D341Med (cell line): ENCODE data around the gene ARHGEF28.

Experiments used
- DNase-seq: peaks from one replicate; pipeline ENCODE4 v3.0.0; 2012; ENCODE audit warnings: low spot score

Gene ARHGEF28

DNA sequence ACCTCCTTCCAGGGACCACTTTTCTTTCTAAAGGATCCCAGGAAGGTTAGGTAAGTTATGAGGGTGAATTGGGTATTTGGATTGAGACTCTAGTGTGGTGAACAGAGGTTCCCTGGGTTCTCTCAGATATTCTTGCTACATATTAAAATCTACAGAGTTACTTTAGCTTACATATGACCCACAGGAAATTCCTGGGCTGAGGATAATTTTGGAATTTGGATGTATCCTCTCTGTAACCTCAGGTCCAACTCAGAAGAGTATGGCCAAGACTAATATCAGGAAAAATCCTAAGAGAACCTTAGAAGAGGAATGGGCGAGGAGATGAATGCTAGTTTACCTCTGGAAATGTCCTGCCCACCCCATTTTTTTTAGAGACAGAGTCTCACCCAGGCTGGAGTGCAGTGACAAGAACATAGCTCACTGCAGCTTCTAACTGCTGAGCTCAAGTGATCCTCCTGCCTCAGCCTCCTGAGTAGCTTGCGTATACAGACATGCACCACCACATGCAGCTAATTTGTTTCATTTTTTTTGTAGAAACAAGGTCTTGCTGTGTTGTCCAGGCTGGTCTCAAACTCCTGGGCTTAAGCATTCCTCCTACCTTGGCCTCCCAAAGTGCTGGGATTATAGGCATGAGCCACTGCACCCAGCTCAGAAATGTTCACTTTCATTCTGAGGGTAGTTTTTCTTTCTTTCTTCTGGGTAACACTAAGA is 196.4 kb downstream of the ARHGEF28 start:
- no peak for DNase-seq

DNA sequence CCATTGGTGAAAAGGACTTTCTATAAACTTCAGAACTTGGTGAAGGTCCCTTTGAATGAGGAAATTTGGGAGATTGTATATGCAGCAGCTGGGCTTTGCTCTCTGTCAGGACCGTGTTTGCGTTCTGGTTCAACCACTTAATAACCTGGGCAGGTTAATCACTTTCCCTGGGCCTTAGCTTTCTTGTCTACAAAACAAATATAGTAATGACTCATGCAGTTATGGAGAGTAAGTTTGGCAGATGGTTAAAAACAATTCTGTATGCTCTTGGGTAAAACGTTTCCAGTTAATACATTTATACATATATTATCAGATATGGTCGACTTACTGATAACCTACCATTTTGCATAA is 197.0 kb downstream of the ARHGEF28 start:
- no peak for DNase-seq

- no peak for DNase-seq
These were observed 197.5 kb downstream of the ARHGEF28 start for GRCh38 chr5:73823508-73823925.

DNA sequence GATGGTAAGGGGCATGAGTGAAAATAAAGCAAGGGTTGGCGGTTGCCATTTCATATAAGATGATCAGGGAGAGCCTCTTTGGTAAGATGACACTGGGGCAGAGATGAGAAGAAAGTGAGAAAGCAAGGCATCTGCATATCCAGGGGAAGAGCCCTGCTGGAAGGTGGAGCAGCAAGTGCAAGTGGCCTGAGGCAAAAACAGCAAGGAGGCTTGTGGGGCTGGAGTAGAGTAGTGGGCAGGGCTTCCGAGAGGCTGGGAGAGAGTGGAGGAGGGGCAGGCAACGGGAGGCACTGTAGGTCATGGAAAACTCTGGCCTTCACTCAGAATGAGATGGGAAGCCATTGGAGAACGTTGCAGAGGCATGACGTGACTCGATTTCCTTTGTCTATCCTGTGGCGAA is 199.2 kb downstream of the ARHGEF28 start:
- DNase-seq = no peak

- DNase-seq = no peak
These were observed 199.7 kb downstream of the ARHGEF28 start for GRCh38 chr5:73825736-73826135.

DNA sequence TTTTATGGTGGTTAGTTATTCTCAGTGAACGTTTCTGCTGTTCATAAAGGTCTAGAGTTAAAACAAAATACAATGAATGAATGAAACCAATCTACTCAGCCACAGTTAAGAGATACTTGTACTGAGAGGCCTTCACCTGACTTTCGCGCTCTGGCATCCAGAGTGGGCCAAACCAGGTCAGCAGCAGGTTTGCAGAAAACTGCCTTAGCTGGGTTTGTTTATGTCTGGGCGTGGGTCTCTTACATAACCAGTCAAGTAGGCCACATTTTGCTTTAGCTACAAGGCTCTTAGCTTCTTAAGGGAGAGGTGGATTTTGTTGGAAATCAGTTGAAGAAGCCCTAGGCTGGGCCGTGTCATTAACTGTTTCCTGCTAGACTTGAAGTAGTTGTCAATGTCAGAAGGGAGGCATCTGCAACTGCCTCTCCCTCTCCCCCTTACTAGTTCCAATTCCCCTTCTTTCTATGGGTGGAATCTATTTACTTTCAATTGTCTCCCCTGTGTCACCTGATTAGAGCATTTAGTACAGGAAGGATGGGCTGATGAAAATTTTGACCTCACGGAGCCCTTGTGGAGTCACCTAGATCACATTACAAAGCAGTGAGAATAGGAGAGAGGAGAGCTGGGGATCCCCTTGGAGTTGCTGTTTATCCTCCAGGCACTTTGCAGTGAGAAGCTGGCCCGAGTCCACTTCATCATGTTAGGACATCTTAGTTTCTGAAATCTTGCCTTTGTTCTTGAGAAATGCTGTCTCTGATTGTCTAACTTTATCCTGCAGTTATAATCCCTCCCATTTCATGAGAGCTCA is 200.5 kb downstream of the ARHGEF28 start:
- no peak for DNase-seq

GRCh38 chr5:73827106-73827450 is 201.1 kb downstream of the ARHGEF28 start:
- DNase-seq = no peak

DNA sequence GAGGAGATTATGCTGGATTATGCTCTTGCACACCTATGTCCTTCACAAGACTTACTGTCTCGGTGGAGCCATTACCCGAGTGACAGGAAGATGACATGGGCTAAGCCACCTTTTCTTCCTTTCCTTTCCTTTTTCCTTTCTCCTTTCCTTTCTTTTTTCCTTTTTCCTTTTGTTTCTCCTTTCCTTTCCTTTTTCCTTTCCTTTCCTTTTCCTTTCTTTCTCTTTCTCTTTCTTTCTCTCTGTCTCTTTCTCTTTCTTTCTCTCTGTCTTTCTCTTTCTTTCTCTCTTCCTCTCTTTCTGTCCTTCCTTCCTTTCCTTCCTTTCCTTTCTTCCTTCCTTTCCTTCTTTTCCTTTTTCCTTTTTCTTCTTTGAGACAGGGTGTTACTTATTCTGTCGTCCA is 202.5 kb downstream of the ARHGEF28 start:
- no peak for DNase-seq

DNA sequence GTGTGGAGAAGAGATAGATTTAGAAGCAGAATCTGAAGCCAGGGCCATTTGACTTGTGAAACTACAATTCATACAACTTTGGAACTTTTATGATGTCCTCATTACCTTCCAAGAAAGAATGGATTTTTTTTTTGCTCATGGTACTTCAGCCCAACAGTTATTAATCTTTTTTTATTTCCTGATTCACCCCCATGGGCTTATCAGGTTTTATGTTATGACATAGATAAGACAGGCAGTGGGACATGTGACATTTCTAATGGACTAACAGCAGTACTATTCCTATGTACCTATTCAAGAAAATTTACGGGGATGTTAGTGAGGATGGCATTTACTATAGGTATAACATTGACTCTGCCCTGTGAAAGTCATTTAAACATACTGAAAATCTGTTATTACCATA is 204.7 kb downstream of the ARHGEF28 start:
- DNase-seq = no peak

- DNase-seq = no peak
These were observed 205.1 kb downstream of the ARHGEF28 start for GRCh38 chr5:73831066-73831465.

- no peak for DNase-seq
These were observed 208.7 kb downstream of the ARHGEF28 start for GRCh38 chr5:73834693-73835092.

- DNase-seq = no peak
These were observed 209.7 kb downstream of the ARHGEF28 start for GRCh38 chr5:73835726-73836125.

DNA sequence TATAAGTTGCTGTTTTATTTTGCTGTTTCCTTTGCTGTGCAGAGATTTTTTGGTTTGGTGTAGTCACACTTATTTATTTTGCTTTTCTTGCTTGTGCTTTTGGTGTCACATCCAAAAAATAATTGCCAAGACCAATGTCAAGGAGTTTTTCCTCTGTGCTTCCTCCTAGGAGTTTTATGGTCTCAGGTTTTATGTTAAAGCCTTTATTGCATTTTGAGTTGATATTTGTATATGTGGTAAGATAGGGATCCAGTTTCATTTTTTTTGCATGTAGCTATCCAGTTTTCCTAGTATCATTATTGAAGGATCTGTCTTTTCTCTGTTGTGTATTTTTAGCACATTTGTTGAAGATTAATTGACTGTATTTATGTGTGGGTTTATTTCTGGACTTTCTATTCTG is 210.6 kb downstream of the ARHGEF28 start:
- DNase-seq = no peak

- no peak for DNase-seq
These were observed 212.9 kb downstream of the ARHGEF28 start for GRCh38 chr5:73838901-73839300.

DNA sequence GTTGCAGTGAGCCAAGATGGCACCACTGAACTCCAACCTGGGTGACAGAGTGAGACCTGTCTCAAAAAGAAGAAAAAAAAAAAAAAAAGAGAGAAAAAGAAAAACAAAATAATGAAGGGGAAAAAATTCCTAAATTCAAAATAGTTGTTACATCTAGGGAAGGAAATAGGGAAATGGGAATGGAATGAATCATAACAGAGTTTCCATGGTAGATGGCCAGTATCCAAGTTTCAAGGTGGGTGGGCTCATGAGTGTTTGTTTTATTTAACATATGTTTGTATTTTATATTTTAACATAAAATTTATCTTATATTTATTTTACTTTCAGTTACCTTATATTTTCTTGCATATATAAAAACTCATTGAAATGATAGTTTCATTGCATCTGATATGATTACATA is 215.6 kb downstream of the ARHGEF28 start:
- no peak for DNase-seq

DNA sequence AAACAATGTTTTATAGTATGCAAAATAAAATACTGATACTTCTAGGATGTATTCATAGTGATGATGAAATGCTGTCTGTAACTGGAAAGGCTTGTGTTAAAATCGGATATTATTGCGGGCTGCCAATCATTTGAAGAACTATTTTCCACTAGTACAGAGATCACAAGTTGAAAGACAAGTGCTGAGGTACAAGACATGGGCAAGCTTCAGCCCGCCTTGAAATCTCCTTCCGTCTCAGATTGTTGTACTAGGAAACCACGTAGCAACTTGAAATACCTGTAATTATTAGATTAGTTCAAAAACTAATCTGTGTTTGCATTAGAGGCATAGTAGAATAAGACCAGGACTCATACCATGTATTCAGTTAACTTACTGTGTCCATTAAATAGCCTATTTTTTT is 218.2 kb downstream of the ARHGEF28 start:
- no peak for DNase-seq

DNA sequence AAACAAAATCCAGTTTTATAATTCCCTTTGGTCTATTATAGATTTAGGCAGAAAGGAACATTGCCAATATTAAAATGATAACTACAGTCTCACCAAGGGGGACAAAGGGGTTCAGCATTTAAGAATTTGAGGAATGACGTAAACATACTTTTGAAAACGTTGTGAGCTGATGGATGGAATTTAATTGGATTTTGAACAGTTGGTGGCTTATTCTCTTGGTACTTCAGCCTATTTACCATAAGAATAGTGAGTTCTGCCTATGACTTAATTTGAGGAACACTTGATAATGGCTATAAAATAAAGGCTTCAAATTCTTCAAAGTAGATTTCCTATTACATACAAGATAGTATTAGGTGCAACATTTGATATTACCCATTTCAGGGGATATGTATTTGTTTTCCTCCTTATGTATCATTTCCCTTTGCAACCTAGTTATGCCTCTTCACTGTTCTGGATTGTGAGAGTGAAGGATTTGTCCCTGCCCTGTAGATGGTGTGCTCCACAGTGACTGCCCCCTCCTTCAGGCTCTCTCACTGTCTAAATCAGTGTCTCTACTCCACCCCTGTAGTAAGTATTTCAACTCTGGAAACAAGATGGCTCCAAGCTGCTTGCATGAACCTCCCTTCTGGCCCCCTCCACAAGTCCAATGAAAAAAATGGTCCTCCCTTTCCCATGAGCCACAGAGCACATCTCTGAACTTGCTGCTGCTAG is 225.6 kb downstream of the ARHGEF28 start:
- no peak for DNase-seq

DNA sequence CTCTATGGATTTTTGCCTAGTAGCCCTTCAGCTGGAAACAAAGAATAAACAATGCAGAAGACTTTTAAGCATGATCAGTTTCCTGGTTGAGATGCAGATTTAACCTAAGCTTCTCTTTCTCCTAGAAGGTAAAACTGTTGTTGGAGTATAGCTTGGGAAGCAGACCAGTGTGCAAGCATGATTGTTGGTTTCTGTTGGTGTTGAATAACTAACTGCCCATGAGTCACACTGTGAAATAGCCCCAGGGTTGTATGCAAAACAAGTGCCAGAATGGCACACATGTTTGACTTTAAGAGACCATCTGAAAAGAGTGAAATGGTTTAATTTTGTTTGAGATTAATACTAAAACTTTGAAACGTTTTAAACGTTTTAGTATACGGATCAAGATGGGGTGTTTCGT is 227.1 kb downstream of the ARHGEF28 start:
- DNase-seq = no peak

DNA sequence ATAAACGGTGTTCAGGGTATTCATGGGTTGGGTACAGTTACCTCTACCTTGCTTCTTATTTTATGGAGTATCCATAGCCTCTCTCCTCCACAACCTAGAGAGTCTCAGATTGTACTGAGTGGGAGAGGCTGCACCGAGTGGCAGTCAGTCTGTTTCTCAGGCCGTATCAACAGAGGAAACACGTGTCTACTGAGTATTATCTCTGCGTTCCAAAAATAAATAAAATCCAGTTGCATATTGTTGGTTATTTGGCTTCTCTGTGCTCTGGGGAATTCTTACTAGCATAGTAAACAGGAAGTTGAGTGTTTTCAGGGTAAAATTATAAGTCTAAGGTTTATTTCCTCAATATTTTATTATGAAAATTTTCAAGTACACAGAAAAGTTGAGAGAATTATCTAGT is 231.0 kb downstream of the ARHGEF28 start:
- no peak for DNase-seq

DNA sequence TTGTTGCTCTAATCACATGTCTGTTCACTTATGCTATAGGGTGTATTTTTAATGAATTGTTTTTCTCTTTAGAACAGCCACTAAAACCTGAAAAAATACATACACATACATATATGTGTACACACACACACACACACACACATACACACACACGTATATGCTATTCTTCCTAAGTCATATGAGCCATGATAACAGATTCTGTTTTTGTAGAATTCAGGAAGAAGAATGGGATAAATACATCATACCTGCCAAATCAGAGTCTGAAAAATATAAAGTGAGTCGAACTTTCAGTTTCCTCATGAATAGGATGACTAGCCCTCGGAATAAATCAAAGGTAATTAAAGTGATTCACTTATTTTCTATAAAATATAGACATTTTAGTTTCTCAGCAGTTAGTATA is 231.4 kb downstream of the ARHGEF28 start:
- DNase-seq = no peak

DNA sequence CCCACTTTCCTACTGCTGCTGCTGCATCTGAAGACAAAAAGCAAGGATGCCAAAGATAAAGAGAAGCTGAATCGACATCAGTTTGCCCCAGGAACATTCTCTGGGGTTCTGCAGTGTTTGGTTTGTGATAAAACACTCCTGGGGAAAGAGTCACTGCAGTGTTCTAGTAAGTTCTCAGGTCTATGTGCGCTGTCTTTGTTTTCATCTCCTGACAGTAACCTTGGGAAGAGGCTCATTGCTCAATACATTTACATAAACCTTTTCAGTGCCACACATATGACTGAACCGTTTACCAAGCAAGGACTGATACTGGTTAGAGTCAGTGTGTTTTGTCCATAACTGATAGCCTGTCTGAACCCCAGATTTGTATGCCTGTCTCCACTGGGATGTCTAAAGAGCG is 232.1 kb downstream of the ARHGEF28 start:
- no peak for DNase-seq

DNA sequence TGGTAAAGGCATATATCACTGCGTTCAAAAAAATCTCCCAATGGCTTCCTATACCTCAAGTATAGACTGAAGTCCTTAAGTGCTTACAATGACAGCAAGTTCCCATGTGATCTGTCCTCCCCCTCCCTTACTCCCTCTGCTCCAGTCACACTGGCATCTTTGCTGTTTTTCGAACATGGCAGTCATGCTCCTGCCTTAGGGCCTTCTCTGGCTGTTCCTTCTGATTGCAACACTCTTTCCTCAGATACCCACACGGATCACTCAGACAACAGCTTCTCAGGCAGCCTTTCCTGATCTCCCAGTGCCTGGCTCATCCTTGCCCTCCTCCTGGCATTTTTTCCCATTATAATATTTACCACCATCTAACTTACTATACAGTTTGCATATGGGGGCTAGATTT is 232.8 kb downstream of the ARHGEF28 start:
- no peak for DNase-seq

- no peak for DNase-seq
These were observed 233.7 kb downstream of the ARHGEF28 start for GRCh38 chr5:73859696-73860095.
